Gastrocnemius medialis (tissue), 4 donors: ENCODE data around the gene CIB4. TPM values are rescaled to one million over a fixed set of nuclear protein-coding genes. Genes with fewer than 3 reads are reported as not detected.

ENCODE experiments used
- ATAC-seq, 2 donors: fragments of 150-250 bp; one replicate each; pipeline ENCODE4 v1.9.1; 2016
- DNase-seq, 2 donors: peaks; one replicate each; pipeline ENCODE4 v3.0.0-alpha.2; 2019
- H3K27ac ChIP-seq, 4 donors: fragments of 200-600 bp; sonication (generic); 1 replicate in 1 of 4; 2 replicates in 3 of 4; pipeline ENCODE4 v1.5.1; 2016 to 2018; ENCODE audit warnings: mild to moderate bottlenecking in 2 of 4, moderate library complexity in 1 of 4
- H3K27me3 ChIP-seq, 3 donors: fragments of 200-600 bp; sonication (generic) in 2 of 3; 1 replicate in 1 of 3; 2 replicates in 2 of 3; pipeline versions ENCODE4 v1.5.1 to v1.6.0; 2016 to 2019; ENCODE audit warnings: mild to moderate bottlenecking in 1 of 3, moderate library complexity in 1 of 3
- H3K36me3 ChIP-seq, 2 donors: fragments of 200-600 bp; sonication (generic) in 1 of 2; one replicate each; pipeline ENCODE4 v1.5.1; 2017 to 2018
- H3K4me1 ChIP-seq, 2 donors: fragments of 200-600 bp; sonication (generic) in 1 of 2; one replicate each; pipeline ENCODE4 v1.5.1; 2016 to 2017; ENCODE audit warnings: mild to moderate bottlenecking in 2 of 2
- H3K4me3 ChIP-seq, 4 donors: fragments of 200-600 bp; sonication (generic) in 3 of 4; 1 replicate in 1 of 4; 2 replicates in 3 of 4; pipeline ENCODE4 v1.5.1; 2016 to 2019; ENCODE audit warnings: mild to moderate bottlenecking in 2 of 4
- H3K9me3 ChIP-seq, 3 donors: fragments of 200-600 bp; sonication (generic) in 2 of 3; 1 replicate in 1 of 3; 2 replicates in 2 of 3; pipeline ENCODE4 v1.5.1; 2016 to 2019
- CTCF ChIP-seq, 5 experiments: fragments of 450-650 bp in 3 of 5; fragments of 200-600 bp in 2 of 5; sonication (generic) in 2 of 5; IDR thresholded peaks in 4 of 5; conservative IDR thresholded peaks in 1 of 5; 1 replicate in 4 of 5; 2 replicates in 1 of 5; pipeline ENCODE4 v1.5.1; 2016 to 2019; ENCODE audit warnings: antibody characterized with exemption in 5 of 5, mild to moderate bottlenecking in 3 of 5, moderate library complexity in 3 of 5
- POLR2A ChIP-seq, 2 donors: fragments of 450-650 bp; IDR thresholded peaks; one replicate each; pipeline ENCODE4 v1.6.1; 2017; ENCODE audit warnings: antibody characterized with exemption in 2 of 2, mild to moderate bottlenecking in 2 of 2, moderate library complexity in 2 of 2
- in situ Hi-C, 4 donors: fragments of 200-750 bp; cut with MboI; loops; one replicate each; pipeline versions ENCODE4 v1.15.0 to v1.8.0; 2017; ENCODE audit warnings: low sequenced_read_pairs in 4 of 4
- intact Hi-C: fragments of 100-400 bp; cut with DNase I; formaldehyde crosslinking; loops from one replicate; pipeline ENCODE4 v1.15.1; 2023; ENCODE audit warnings: low total_unique reads
- total RNA-seq, 4 donors: library from RNA; depleted of rRNA; stranded (reverse); fragments of >200 nt; gene quantifications; one replicate each; pipeline versions ENCODE4 v1.1.0 to v1.2.3, GENCODE V29; 2016

The CIB4 gene
- total RNA-seq, 4 donors from 2014 or later = not detected

- no peaks in the 10 kb centered on the region for H3K9me3 ChIP-seq
- no peak for TF ChIP-seq POLR2A (IDR thresholded peaks at IDR 0.05)
- no peak for TF ChIP-seq CTCF (IDR thresholded peaks at IDR 0.05 in 4 of 5, conservative IDR thresholded peaks at IDR 0.05 in 1 of 5)
- H3K27ac ChIP-seq = no peak overlapping the region
- no peak for ATAC-seq
- in situ Hi-C loops (no loop called here), intact Hi-C loops (loop anchor here (1.0 kb wide), 1 partner anchor 74 kb away; no protein-coding TSS in a partner anchor)
- no peaks in the 10 kb centered on the region for H3K4me1 ChIP-seq
- H3K4me3 ChIP-seq = no peak overlapping the region
- no peaks in the 10 kb centered on the region for H3K27me3 ChIP-seq
- H3K36me3 ChIP-seq = no peaks in the 10 kb centered on the region
- no peak for DNase-seq
Observed at GRCh38 chr2:26576565-26577441, 64.4 kb downstream of the CIB4 start.

- no peak for DNase-seq
- TF ChIP-seq POLR2A (IDR thresholded peaks at IDR 0.05) (no peak), CTCF (IDR thresholded peaks at IDR 0.05 in 4 of 5, conservative IDR thresholded peaks at IDR 0.05 in 1 of 5) (no peak)
- H3K27ac ChIP-seq = no peak overlapping the region
- H3K4me1 ChIP-seq = no peaks in the 10 kb centered on the region
- H3K27me3 ChIP-seq = no peaks in the 10 kb centered on the region
- in situ Hi-C loops (no loop called here), intact Hi-C loops (no loop called here)
- H3K36me3 ChIP-seq = no peaks in the 10 kb centered on the region
- H3K4me3 ChIP-seq = no peak overlapping the region
- H3K9me3 ChIP-seq = no peaks in the 10 kb centered on the region
- no peak for ATAC-seq
Observed at GRCh38 chr2:26575836-26576564, 65.2 kb downstream of the CIB4 start.

- TF ChIP-seq CTCF (IDR thresholded peaks at IDR 0.05 in 4 of 5, conservative IDR thresholded peaks at IDR 0.05 in 1 of 5) (no peak), POLR2A (IDR thresholded peaks at IDR 0.05) (no peak)
- intact Hi-C loops = no loop called here
- Histone ChIP-seq H3K4me3 (no peak overlapping the region), H3K27ac (no peak overlapping the region), H3K9me3 (no peaks in the 10 kb centered on the region), H3K27me3 (no peaks in the 10 kb centered on the region), H3K36me3 (no peaks in the 10 kb centered on the region), H3K4me1 (no peaks in the 10 kb centered on the region)
- DNase-seq (no peak), ATAC-seq (no peak)
- in situ Hi-C loops = no loop called here
Observed at GRCh38 chr2:26574900-26575560, 66.1 kb downstream of the CIB4 start.

GRCh38 chr2:26574066-26574899 lies 66.9 kb downstream of the CIB4 start:
- intact Hi-C loops = no loop called here
- H3K4me1 ChIP-seq = no peaks in the 10 kb centered on the region
- H3K4me3 ChIP-seq = no peak overlapping the region
- TF ChIP-seq POLR2A (IDR thresholded peaks at IDR 0.05) (no peak), CTCF (IDR thresholded peaks at IDR 0.05 in 4 of 5, conservative IDR thresholded peaks at IDR 0.05 in 1 of 5) (no peak)
- in situ Hi-C loops = no loop called here
- no peaks in the 10 kb centered on the region for H3K36me3 ChIP-seq
- peaks cover 0 to 5% (median 0%) of the 10 kb centered on the region in 3 donors for H3K27me3 ChIP-seq
- DNase-seq (no peak), ATAC-seq (no peak)
- H3K9me3 ChIP-seq = no peaks in the 10 kb centered on the region
- H3K27ac ChIP-seq = no peak overlapping the region
